Hepatocyte (in vitro differentiated cells): ENCODE measurements around the gene SNRPD2. TPM values are rescaled to one million over a fixed set of nuclear protein-coding genes. Genes with fewer than 3 reads are reported as not detected.
"Not testable (repeated sequence)": the region's sequence is repeated elsewhere in the genome, so short reads cannot be mapped to it uniquely, and the experiment has no call there.

Experiments
- DNase-seq: peaks from one replicate; pipeline ENCODE4 v3.0.0-alpha.2; 2016; ENCODE audit warnings: low spot score
- H2AFZ ChIP-seq: fragments of 200-600 bp; sonication (generic); 2 replicates; pipeline ENCODE4 v1.6.0; 2016; ENCODE audit warnings: antibody characterized with exemption, mild to moderate bottlenecking
- H3K27ac ChIP-seq: fragments of 200-600 bp; sonication (generic); 2 replicates; pipeline ENCODE4 v1.5.1; 2016; ENCODE audit warnings: mild to moderate bottlenecking
- H3K27me3 ChIP-seq: fragments of 200-600 bp; sonication (generic); 2 replicates; pipeline ENCODE4 v1.6.1; 2016
- H3K36me3 ChIP-seq: fragments of 200-600 bp; sonication (generic); replicated peaks from 2 replicates; pipeline ENCODE4 v1.5.1; 2016; ENCODE audit warnings: low read depth; ENCODE audit not compliant: insufficient read depth
- H3K4me1 ChIP-seq: fragments of 200-600 bp; sonication (generic); 2 replicates; pipeline ENCODE4 v1.5.1; 2016; ENCODE audit warnings: mild to moderate bottlenecking, moderate library complexity; ENCODE audit not compliant: insufficient read depth
- H3K4me2 ChIP-seq: fragments of 200-600 bp; sonication (generic); 2 replicates; pipeline ENCODE4 v1.6.0; 2016
- H3K4me3 ChIP-seq: fragments of 200-600 bp; sonication (generic); 2 replicates; pipeline ENCODE4 v1.5.1; 2016; ENCODE audit warnings: mild to moderate bottlenecking
- H3K79me2 ChIP-seq: fragments of 200-600 bp; sonication (generic); 2 replicates; pipeline ENCODE4 v1.6.0; 2017; ENCODE audit warnings: mild to moderate bottlenecking
- H3K9me2 ChIP-seq: fragments of 200-600 bp; sonication (generic); replicated peaks from 2 replicates; pipeline ENCODE4 v1.6.0; 2017; ENCODE audit warnings: mild to moderate bottlenecking; ENCODE audit not compliant: insufficient read depth
- H3K9me3 ChIP-seq: fragments of 200-600 bp; sonication (generic); 2 replicates; pipeline ENCODE4 v1.5.1; 2016; ENCODE audit warnings: low read depth, mild to moderate bottlenecking
- H4K20me1 ChIP-seq: fragments of 200-600 bp; sonication (generic); 2 replicates; pipeline ENCODE4 v1.6.0; 2016; ENCODE audit warnings: mild to moderate bottlenecking; ENCODE audit not compliant: insufficient read depth, poor library complexity, severe bottlenecking
- EZH2 ChIP-seq: fragments of 200-600 bp; sonication (generic); IDR thresholded peaks from 2 replicates; pipeline ENCODE4 v1.6.1; 2016; ENCODE audit warnings: antibody characterized with exemption, mild to moderate bottlenecking, borderline replicate concordance
- EZH2phosphoT487 ChIP-seq: fragments of 200-600 bp; sonication (generic); IDR thresholded peaks from one replicate; pipeline ENCODE4 v1.6.1; 2018; ENCODE audit warnings: antibody characterized with exemption, mild to moderate bottlenecking, low read depth, moderate library complexity; ENCODE audit not compliant: unreplicated experiment, severe bottlenecking
- WGBS: methylation state at CpG from one replicate; pipeline ENCODE4 v1.1.6; 2016; ENCODE audit warnings: low lambda C conversion rate; ENCODE audit errors: missing lambda C conversion rate; 5-methylcytosine and 5-hydroxymethylcytosine counted together
- polyA plus RNA-seq: library from polyadenylated mRNA; unstranded; fragments of >200 nt; fragmentation: Nextera tagmentation; extraction: Ambion mirVana; gene quantifications from 2 replicates; pipeline ENCODE4 v1.2.1, GENCODE V29; 2016
- total RNA-seq: library from RNA; depleted of rRNA; stranded (reverse); fragments of >200 nt; gene quantifications from 2 replicates; pipeline ENCODE4 v1.2.3, GENCODE V29; 2014
- TF ChIP-seq, protein P1 (sequence below): fragments of 200-600 bp; sonication (generic); IDR thresholded peaks from 2 replicates; pipeline ENCODE4 v1.5.1; 2016; ENCODE audit warnings: antibody characterized with exemption, mild to moderate bottlenecking; ENCODE audit not compliant: poor library complexity

The SNRPD2 gene
- total and polyA plus RNA-seq, 2 experiments from 2014 or later: 149 to 478 TPM

DNA sequence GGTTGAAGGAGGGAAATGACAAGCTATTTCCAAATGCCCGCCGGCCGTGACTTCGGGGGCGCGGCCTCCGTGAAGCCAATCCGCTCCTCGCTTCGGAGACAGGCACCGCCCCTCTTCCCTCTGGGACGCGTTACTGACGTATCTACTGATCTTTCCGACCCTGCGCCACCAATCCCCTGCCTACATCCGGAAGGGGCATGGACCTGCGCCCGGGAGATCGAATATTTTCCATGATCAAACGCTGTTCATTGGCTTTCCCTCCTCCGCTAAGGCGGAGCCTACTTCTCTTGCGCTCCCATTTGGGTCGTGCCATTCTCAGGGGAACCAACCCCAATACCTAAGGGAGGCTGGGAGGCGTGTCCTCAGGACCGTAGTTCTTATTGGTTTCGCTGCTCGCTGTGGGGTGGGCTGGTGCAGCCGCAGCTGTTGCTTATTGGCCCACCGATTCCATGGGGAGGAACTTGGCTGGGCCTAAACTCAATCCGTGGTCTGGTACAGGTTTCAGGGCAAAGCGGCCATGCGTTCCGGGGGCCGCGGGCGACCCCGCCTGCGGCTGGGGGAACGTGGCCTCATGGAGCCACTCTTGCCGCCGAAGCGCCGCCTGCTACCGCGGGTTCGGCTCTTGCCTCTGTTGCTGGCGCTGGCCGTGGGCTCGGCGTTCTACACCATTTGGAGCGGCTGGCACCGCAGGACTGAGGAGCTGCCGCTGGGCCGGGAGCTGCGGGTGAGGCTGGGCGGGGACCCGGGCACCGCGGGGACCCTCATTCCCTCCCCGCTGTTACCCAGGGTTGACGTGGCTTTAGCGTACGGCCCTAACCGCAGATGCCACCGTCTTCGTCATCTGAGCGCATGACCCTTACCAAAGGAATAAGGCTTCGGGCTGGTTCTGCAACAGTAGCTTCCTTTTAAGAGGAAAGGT, 693 bp upstream of the SNRPD2 start, which contains the start of gene QPCTL:
Gene QPCTL, plus strand, starts transcription at position 480 of the 919 bp plus-strand sequence. Its CDS starts 38 bp downstream, at position 518.
- WGBS: 1% methylated on average over 69 of the region's 70 CpGs
- peak within 1 kb of the TSS; percentile 65 for H3K4me3 ChIP-seq
- peak within 1 kb of the TSS; percentile 60 for H2AFZ ChIP-seq
- peak within 1 kb of the TSS; percentile 88 for H3K27ac ChIP-seq
- H3K36me3 ChIP-seq: no peaks in the 10 kb centered on the region
- no peaks in the 10 kb centered on the region for H4K20me1 ChIP-seq
- H3K4me2 ChIP-seq: peak within 1 kb of the TSS; percentile 97
- no peaks in the 10 kb centered on the region for H3K27me3 ChIP-seq
- no peaks in the 10 kb centered on the region for H3K9me2 ChIP-seq
- no peaks in the 10 kb centered on the region for H3K4me1 ChIP-seq
- H3K9me3 ChIP-seq: no peaks in the 10 kb centered on the region
- H3K79me2 ChIP-seq: peaks cover 19% of the 10 kb centered on the region
- DNase-seq: peak; percentile 99
- TF ChIP-seq EZH2phosphoT487 (no peak), EZH2 (no peak)
- TF ChIP-seq, protein P1, sequence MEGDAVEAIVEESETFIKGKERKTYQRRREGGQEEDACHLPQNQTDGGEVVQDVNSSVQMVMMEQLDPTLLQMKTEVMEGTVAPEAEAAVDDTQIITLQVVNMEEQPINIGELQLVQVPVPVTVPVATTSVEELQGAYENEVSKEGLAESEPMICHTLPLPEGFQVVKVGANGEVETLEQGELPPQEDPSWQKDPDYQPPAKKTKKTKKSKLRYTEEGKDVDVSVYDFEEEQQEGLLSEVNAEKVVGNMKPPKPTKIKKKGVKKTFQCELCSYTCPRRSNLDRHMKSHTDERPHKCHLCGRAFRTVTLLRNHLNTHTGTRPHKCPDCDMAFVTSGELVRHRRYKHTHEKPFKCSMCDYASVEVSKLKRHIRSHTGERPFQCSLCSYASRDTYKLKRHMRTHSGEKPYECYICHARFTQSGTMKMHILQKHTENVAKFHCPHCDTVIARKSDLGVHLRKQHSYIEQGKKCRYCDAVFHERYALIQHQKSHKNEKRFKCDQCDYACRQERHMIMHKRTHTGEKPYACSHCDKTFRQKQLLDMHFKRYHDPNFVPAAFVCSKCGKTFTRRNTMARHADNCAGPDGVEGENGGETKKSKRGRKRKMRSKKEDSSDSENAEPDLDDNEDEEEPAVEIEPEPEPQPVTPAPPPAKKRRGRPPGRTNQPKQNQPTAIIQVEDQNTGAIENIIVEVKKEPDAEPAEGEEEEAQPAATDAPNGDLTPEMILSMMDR: no peak

DNA sequence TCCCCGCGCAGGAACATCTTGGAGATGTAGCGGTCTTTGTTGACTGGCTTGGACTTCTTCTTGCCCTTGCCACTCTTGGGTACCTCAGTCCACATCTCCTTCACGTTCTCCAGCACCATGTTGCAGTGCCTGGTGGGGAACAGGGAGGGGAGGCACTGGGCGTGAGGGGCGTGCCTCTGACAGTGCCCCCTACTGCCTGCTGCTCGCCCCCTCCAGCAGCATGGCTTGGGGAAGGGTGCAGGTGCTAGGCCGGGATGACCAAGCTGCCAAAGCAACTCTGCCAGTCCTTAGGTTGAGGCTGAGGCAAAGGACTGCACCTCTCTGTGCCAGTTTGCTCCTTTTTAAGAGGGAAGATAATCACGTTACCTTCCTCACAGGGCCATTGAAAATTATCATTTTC, 4.2 kb downstream of the SNRPD2 start:
- no peaks in the 10 kb centered on the region for H3K36me3 ChIP-seq
- 92% methylated on average over 9 of the region's 9 CpGs for WGBS
- H3K27ac ChIP-seq: no peak overlapping the region
- no peaks in the 10 kb centered on the region for H3K4me1 ChIP-seq
- H2AFZ ChIP-seq: no peak overlapping the region
- no peaks in the 10 kb centered on the region for H3K9me2 ChIP-seq
- H3K9me3 ChIP-seq: no peaks in the 10 kb centered on the region
- H3K4me2 ChIP-seq: no peak overlapping the region
- TF ChIP-seq EZH2phosphoT487: no peak
- no peak for TF ChIP-seq EZH2
- TF ChIP-seq, protein P1: no peak
- no peaks in the 10 kb centered on the region for H3K27me3 ChIP-seq
- no peak for DNase-seq
- H3K79me2 ChIP-seq: peaks cover 15% of the 10 kb centered on the region
- no peaks in the 10 kb centered on the region for H4K20me1 ChIP-seq
- no peak overlapping the region for H3K4me3 ChIP-seq

DNA sequence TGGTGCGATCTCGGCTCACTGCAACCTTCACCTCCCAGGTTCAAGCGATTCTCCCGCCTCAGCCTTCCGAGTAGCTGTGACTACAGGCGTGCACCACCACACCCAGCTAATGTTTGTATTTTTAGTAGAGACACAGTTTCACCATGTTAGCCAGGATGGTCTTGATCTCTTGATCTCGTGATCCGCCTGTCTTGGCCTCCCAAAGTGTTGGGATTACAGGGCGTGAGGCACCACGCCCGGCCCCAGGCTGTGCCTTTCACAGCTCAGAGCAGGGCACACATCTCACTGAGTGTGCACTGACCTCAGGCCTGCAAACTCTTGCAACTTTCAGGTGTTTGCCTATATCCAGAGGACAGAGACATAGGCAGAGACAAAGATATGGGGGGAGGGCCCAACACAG, 6.7 kb downstream of the SNRPD2 start:
- not testable (repeated sequence) for H3K9me3 ChIP-seq, H4K20me1 ChIP-seq, H3K27me3 ChIP-seq, H3K4me1 ChIP-seq, H3K4me2 ChIP-seq, H3K27ac ChIP-seq, DNase-seq, H3K79me2 ChIP-seq, H2AFZ ChIP-seq, H3K9me2 ChIP-seq, H3K36me3 ChIP-seq, H3K4me3 ChIP-seq
- WGBS: 100% methylated on average over 9 of the region's 11 CpGs

DNA sequence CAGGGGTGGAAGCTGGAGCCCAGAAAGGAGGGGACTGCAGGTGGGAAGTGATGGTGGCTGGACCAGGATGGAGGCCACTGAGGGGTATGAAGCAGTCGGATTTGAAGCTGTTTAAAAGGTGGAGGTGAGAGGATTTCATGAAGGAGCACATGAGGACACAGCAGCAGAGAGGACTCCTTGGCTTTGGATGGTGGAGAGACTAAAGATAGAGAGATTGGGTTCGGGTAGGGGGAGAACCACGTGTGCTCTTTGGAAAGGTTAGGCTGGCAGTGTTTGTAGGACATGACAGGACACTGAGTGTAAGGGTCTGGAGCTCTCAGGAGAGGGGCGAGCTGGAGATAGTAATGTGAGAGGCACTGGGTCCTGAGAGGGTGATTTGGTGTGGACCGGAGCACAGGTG, 8.8 kb downstream of the SNRPD2 start:
- no peak overlapping the region for H3K4me2 ChIP-seq
- no peaks in the 10 kb centered on the region for H3K79me2 ChIP-seq
- H3K9me2 ChIP-seq: no peaks in the 10 kb centered on the region
- H3K36me3 ChIP-seq: no peaks in the 10 kb centered on the region
- no peaks in the 10 kb centered on the region for H4K20me1 ChIP-seq
- DNase-seq: no peak
- 94% methylated on average over 5 of the region's 5 CpGs for WGBS
- H3K4me1 ChIP-seq: peaks cover 4% of the 10 kb centered on the region
- no peak overlapping the region for H2AFZ ChIP-seq
- TF ChIP-seq, protein P1: no peak
- TF ChIP-seq EZH2: no peak
- TF ChIP-seq EZH2phosphoT487: no peak
- H3K27me3 ChIP-seq: no peaks in the 10 kb centered on the region
- H3K9me3 ChIP-seq: no peaks in the 10 kb centered on the region
- H3K27ac ChIP-seq: no peak overlapping the region
- H3K4me3 ChIP-seq: no peak overlapping the region
